Brain microvascular endothelial cell (primary cell): ENCODE data around the gene IL34.
"Not testable (repeated sequence)": the region's sequence is repeated elsewhere in the genome, so short reads cannot be mapped to it uniquely, and the experiment has no call there.

Experiments used
- DNase-seq: peaks from one replicate; pipeline ENCODE4 v3.0.0-alpha.2; 2020
- H3K27ac ChIP-seq: fragments of 250-450 bp; sonication (Bioruptor Pico); 2 replicates; pipeline ENCODE4 v1.5.1; 2020; ENCODE audit warnings: mild to moderate bottlenecking, moderate library complexity
- H3K27me3 ChIP-seq: fragments of 250-450 bp; sonication (Bioruptor Pico); replicated peaks from 2 replicates; pipeline ENCODE4 v1.5.1; 2020; ENCODE audit warnings: mild to moderate bottlenecking
- H3K36me3 ChIP-seq: fragments of 250-450 bp; sonication (Bioruptor Pico); replicated peaks from 2 replicates; pipeline ENCODE4 v1.5.1; 2020; ENCODE audit warnings: mild to moderate bottlenecking
- H3K4me3 ChIP-seq: 2 replicates; pipeline ENCODE4 v1.5.1; 2011; ENCODE audit warnings: low read depth, mild to moderate bottlenecking, control low read depth, low read length, moderate library complexity
- in situ Hi-C: cut with HindIII; loops from 2 replicates; pipeline ENCODE4 v1.10.0; 2017; ENCODE audit warnings: low sequenced_read_pairs, low pct_ligation_motif_present
- TF ChIP-seq, protein P1 (sequence below): IDR thresholded peaks from 2 replicates; pipeline ENCODE4 v1.5.1; 2011; ENCODE audit warnings: low read depth, mild to moderate bottlenecking, moderate library complexity, low read length, control low read depth, inconsistent platforms; ENCODE audit errors: missing control alignments

Gene IL34

GRCh38 chr16:70627696-70628095 lies 18.7 kb upstream of the IL34 start:
- in situ Hi-C loops, result no loop called here
- Histone ChIP-seq H3K27me3 (no peaks in the 10 kb centered on the region), H3K36me3 (no peaks in the 10 kb centered on the region), H3K4me3 (no peak overlapping the region), H3K27ac (no peak overlapping the region)
- DNase-seq, result no peak
- TF ChIP-seq, protein P1, sequence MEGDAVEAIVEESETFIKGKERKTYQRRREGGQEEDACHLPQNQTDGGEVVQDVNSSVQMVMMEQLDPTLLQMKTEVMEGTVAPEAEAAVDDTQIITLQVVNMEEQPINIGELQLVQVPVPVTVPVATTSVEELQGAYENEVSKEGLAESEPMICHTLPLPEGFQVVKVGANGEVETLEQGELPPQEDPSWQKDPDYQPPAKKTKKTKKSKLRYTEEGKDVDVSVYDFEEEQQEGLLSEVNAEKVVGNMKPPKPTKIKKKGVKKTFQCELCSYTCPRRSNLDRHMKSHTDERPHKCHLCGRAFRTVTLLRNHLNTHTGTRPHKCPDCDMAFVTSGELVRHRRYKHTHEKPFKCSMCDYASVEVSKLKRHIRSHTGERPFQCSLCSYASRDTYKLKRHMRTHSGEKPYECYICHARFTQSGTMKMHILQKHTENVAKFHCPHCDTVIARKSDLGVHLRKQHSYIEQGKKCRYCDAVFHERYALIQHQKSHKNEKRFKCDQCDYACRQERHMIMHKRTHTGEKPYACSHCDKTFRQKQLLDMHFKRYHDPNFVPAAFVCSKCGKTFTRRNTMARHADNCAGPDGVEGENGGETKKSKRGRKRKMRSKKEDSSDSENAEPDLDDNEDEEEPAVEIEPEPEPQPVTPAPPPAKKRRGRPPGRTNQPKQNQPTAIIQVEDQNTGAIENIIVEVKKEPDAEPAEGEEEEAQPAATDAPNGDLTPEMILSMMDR, result no peak

DNA sequence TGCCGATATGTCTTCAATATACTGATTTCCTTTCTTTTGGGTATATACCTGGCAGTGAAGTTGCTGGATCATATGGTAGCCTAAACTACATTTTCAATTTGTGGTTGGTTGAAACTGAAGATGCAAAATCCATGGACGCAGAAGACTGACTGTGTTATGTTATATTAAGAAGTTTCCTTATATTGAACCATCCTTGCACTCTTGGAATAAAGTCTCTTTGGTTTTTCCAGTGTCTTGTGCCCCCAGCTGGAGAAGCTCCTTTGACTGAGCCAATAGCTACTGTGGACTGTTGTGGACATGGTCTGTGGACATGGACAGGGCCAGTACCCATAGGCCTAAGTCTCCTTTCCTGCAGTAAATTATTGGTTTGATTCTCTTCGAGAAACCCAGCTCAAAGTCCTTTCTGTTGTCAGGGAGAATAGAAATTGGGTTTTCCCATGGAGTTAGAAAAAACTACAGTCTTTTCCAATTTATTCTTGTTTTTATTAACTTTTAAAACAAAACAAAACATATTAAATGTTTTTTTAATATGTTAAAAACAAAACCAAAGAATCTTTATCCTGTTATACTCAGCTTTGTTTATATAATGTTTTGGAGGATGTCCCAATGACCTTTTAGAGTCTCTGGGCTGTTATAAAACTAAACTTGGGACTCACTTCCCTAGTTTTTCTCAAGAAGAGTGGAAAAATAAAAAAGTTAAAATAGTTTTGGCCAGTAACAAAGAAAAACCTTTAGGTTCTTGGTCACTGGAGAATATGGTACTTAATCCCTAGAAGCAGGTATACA lies 15.2 kb upstream of the IL34 start:
- TF ChIP-seq, protein P1, result no peak

DNA sequence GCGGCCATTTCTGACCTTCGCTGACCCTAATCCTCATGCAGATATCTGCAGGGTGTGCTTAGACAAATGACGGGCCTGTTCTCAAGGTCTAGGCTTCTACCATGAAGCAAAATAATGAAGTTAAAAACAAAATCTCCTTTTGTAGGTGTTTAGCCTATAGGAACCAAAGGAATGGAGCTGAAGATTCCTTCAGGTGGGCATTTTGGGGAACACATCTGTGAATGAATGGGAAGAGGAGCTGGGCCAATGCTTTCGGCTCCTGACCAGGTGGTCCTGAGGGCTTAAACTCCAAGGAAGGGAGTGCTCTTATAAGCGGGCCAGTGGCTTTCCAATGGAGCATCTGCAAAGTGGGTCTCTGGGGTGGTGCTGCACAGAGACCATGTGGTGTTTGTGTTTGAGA lies 14.1 kb upstream of the IL34 start:
- DNase-seq, result no peak
- in situ Hi-C loops, result no loop called here
- H3K36me3 ChIP-seq, result no peaks in the 10 kb centered on the region

More for the DNA sequence above, 15.2 kb upstream of the IL34 start:
- DNase-seq, result no peak
- no peaks in the 10 kb centered on the region for H3K36me3 ChIP-seq
- no peak overlapping the region for H3K4me3 ChIP-seq
- H3K27ac ChIP-seq, result no peak overlapping the region
- in situ Hi-C loops, result no loop called here
- no peaks in the 10 kb centered on the region for H3K27me3 ChIP-seq

DNA sequence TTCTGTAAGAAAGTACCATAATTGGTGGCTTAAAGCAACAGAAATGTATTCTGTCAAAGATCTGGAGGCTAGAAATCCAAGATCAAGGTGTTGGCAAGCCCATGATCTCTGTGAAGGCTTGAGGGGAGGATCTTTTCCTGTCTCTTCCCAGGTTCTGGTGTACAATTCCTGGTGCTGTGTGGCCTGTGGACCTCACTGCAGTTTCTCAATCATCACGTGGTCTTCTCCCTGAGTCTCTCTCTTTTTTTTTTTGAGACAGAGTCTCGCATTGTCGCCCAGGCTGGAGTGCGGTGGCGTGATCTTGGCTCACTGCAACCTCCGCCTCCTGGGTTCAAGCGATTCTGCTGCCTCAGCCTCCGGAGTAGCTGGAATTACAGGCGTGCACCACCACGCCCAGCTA lies 12.7 kb upstream of the IL34 start:
- H3K27ac ChIP-seq, H3K27me3 ChIP-seq, H3K36me3 ChIP-seq, in situ Hi-C loops, DNase-seq, H3K4me3 ChIP-seq: not testable (repeated sequence)

More for the DNA sequence above, 14.1 kb upstream of the IL34 start:
- TF ChIP-seq, protein P1, result no peak
- Histone ChIP-seq H3K27ac (no peak overlapping the region), H3K27me3 (no peaks in the 10 kb centered on the region), H3K4me3 (no peak overlapping the region)

DNA sequence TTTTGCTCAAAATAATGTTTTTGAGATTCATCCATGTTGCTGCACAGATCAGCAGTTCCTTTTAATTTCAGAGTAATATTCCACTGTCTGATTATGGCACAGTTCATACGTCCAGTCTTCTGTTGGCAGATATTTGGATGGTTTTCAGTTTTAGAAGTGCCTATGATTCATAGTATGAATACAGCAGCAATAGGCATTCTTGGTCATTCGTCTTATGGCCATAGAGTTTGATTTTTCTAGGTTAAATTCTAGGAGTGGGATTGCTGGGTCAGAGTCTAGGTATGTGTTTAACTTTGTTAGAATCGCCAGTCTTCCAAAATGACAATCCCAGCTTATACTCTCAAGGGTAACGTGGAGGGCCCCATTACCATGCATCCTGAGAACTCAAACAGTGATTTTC lies 11.5 kb upstream of the IL34 start:
- DNase-seq, result no peak
- TF ChIP-seq, protein P1, result no peak
- no peaks in the 10 kb centered on the region for H3K27me3 ChIP-seq
- H3K4me3 ChIP-seq, result no peak overlapping the region
- in situ Hi-C loops, result no loop called here
- no peaks in the 10 kb centered on the region for H3K36me3 ChIP-seq
- peak overlapping the region; percentile 89 for H3K27ac ChIP-seq

GRCh38 chr16:70635336-70636016 lies 10.9 kb upstream of the IL34 start:
- TF ChIP-seq, protein P1, result no peak
- Histone ChIP-seq H3K36me3 (no peaks in the 10 kb centered on the region), H3K4me3 (peak overlapping the region; percentile 10), H3K27ac (peak overlapping the region; percentile 89), H3K27me3 (no peaks in the 10 kb centered on the region)
- DNase-seq, result peak; percentile 73
- in situ Hi-C loops, result no loop called here
